NB4 (cell line): ENCODE measurements around the gene HSD17B1.

Experiments
- MYC ChIP-seq: IDR thresholded peaks from 2 replicates; pipeline ENCODE4 v1.6.1; 2011; ENCODE audit warnings: low read depth, low read length
- POLR2A ChIP-seq: IDR thresholded peaks from 2 replicates; pipeline ENCODE4 v1.6.1; 2011; ENCODE audit warnings: mild to moderate bottlenecking; ENCODE audit not compliant: insufficient read length; ENCODE audit errors: extremely low read depth
- TF ChIP-seq, protein P1 (sequence below): IDR thresholded peaks from one replicate; pipeline ENCODE4 v1.5.1; 2012; ENCODE audit warnings: low read depth, low read length

- TF ChIP-seq, protein P1, sequence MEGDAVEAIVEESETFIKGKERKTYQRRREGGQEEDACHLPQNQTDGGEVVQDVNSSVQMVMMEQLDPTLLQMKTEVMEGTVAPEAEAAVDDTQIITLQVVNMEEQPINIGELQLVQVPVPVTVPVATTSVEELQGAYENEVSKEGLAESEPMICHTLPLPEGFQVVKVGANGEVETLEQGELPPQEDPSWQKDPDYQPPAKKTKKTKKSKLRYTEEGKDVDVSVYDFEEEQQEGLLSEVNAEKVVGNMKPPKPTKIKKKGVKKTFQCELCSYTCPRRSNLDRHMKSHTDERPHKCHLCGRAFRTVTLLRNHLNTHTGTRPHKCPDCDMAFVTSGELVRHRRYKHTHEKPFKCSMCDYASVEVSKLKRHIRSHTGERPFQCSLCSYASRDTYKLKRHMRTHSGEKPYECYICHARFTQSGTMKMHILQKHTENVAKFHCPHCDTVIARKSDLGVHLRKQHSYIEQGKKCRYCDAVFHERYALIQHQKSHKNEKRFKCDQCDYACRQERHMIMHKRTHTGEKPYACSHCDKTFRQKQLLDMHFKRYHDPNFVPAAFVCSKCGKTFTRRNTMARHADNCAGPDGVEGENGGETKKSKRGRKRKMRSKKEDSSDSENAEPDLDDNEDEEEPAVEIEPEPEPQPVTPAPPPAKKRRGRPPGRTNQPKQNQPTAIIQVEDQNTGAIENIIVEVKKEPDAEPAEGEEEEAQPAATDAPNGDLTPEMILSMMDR = no peak
- TF ChIP-seq POLR2A = no peak
- no peak for TF ChIP-seq MYC
These were observed 33.8 kb upstream of the HSD17B1 start for GRCh38 chr17:42518755-42519545.
